T-helper 22 cell (primary cell): ENCODE results near the gene PSMB3.

Source experiments
- DNase-seq: peaks from one replicate; pipeline ENCODE4 v3.0.0-alpha.2; 2020; ENCODE audit warnings: low read depth

Gene PSMB3

DNA sequence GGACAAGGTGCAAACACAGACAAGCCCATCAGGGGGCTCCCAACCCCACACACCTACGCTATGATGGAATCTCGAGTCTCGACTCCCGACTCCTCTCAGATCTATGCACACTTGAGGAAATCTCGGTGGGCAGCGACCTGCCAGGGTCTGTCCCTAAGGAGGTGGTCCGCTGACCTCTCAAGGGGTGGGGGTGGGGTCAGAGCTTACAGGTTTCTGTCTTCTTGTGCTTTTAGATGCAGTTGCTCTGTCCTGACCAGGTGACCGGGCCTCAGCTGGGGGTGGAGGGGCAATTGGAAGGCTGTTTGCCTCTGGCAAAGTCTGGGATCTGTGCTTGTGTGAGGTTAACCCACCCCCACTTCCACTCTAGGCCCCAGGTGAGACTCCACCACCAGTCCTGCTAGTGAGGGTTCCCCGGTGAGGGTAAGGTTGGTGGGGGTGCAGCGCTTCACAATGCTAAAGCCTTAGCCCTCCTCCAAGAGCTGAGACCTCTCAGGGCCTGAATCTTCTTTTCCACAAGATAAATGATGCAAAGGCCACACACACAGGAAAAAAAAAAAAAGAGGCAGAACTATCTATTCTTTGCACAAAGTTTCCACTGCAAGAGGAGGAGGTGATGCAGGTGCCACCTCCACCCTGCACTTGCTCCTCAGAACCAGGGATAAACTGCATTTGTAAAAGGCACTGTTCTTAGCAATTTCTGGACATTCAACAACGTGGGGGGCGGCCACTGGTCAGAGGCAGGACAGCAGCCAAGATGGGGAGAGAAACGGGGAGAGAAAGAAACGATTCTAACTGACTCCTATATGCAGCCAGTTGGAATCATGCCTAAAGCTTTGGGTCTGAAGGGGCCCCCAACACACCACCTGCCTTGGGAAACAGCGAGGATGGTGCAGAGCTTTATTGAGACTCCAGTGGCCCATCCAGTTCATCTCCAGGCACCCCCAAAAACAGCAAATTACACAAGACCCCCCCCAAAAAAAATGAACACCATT lies 18.3 kb upstream of the PSMB3 start:
- no peak for DNase-seq

DNA sequence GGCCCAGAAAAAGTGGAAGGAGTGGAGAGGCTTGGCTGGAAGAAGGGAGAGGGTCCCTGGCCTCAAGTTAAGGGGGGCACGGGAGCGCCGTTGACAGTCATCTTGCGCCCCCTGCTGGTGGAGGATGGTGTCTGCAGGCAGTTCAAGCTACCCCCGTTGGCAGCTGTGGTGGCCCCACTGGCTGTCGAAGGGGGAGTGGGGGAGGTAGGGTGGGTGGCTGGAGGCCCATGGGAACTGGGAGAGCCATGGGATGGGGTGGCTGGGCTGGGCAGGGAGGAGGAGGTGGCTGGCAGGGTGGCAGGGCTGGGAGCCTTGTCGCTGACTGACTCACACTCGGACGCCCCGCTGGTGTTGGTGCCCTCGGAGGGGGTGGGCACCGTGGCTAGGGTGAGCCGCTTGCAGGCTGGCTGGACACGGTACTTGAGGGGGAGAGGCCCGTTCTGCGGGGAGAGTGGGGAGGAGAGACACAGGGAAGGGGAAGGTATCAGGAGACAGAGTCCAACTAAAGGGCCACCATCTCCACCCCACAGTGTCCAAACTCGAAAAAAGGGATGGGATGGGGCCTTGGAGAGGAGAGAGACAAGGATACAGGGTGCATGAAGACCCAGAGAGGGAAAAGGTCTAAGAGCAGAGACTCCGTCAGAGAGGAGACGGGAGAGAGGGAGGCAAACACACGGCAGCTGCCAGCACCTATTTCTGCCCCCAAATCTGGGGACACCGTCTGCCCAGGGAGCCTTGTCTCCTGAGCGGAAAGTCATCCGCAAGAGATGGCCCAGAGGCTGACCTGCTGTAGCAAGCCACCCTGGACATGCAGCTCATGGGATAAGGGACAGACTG lies 17.2 kb upstream of the PSMB3 start:
- DNase-seq = peak; percentile 40

DNA sequence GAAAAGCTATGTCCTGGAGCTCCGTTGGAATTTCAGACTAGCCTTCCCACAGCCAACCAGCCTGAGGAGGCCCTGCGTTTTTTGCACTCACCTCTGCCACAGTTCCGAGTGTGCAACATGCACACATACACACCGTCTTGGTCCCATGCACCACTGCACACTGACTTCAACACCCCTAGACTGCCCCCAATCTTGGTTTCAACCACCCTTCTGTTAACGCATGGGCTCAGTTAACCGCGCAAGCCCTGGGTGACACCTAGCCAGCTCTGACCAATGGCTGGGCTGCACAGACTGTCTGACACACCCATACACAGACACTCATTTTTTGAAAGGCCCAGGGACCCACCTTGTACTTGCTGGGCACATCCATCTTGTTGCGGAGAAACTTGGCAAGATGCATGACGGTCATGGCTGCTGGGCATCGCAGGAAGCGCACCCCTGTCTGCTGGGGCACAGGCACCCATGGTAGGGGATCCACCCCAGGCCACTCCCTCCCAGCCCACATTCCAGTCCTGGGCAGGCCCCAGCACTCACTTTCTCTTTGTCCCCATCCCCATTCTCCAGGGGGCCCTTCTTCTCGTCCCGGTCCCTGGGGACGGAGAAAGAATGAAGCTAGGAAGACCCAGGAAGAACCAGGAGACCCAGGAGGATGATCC lies 14.4 kb upstream of the PSMB3 start:
- no peak for DNase-seq

DNA sequence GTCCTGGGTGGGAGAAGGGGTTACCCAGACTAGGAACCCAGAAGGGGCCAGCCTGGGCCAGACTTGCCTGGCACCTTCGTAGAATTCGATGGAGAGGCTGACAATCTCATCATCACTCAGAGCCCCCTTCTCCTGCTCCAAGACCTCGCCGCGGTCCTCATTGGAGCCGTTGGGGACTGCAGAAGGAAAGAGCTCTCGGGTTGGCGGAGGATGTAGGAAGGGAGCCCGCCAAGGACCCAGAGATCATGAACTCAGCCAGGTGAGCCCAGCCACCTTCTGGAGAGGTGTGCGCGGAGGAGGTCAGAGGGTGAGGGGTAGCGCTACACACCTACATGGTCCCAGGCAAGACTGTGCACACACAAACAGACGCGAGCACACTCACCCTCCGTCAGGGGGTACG lies 13.9 kb upstream of the PSMB3 start:
- no peak for DNase-seq

DNA sequence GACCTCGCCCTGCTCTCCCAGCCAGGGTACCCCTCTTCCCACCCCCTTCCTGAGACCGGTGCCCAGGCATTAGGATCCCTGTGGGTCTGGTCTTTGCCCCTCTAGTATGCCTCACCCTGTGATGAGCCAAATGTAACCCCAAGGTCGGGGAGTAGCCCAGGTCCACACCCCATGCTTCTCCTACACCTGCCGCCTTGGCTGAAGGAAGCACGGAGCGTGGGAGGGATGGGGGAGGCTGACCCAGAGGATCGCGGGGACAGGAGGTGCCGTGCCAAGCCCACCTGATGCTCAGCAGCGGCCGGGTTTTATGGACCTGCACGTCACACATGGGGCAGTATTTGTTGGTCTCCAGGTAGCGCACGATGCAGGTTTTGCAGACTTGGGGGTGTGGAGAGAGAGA lies 13.2 kb upstream of the PSMB3 start:
- no peak for DNase-seq

DNA sequence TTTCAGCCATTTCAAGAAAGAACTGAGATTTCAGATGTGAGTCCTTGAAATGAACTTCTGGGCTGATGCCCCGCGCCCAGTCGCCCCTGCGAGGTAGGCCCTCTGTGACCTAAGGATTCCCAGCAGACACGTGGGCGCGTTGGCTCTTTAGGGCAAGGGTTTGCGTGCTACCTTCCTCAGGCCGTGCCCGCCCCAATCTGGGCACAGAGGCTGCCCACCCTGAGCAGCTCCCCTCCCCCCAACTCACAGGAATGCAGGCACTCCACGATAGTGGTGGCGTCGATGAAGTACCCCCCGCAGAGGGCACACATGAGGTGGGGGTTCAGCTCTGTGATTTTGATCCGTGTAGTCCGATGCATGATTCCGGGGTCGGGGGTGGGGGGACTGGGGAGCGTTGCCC lies 12.5 kb upstream of the PSMB3 start:
- no peak for DNase-seq

DNA sequence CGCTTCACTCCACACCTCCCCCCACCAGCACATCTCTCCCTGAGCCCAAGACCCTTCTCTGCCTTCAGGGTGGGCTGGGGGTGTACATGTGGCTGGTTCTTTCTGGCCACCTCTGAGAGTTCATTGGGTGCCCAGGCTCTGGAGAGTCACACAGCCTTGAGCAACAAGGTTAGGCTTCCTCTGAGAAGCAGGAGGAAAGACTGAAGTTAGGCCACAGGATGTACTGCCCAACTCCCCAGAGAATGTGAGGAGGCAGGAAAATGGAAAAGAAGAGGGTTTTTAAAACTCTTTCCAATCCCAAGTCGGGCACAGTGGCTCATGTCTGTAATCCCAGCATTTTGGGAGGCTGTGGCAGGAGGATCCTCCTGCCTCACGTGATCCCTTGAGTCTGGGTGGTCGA lies 11.7 kb upstream of the PSMB3 start:
- DNase-seq = no peak

DNA sequence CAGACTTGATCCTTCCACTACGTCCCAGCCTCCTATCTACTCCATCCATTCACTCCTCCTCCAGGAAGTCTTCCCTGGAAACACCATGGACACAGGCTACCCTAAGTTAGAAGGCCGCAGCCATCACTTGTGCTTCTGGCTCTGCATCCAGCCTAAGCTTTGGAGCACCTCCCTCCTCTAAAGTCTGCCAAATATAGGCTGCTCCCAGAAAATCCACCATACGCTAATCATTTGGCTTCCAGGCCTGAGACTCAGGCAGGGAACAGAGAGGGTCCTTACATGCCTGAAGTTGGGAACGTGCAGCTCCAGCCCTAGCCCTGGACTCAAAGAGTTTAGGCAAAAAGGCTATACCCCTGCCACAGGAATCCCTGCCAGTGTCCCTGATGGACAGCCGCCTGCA lies 11.1 kb upstream of the PSMB3 start:
- no peak for DNase-seq

DNA sequence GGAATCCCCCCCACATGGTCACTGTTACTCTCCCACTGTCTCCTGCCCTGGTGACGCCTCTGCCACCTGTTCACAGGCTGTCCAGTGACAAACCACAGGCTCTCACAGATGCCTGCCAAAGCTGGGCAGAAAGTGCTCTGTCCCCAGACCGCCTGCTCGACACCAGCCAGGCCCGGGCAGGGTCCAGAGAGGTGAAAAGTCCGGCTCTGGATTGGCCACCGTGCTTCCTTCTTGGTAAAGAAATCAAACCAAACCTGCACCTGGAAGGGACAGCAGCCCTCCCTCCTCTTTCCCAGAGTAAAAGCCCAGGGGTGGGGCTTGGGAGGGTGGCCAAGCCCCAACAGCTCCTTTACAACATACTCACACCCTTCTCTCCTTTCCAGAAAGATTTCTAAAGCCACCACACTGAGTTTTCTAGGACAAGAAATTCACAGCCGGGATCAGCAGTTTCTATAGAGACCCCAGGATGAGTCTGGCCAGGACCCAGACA lies 10.6 kb upstream of the PSMB3 start:
- no peak for DNase-seq

DNA sequence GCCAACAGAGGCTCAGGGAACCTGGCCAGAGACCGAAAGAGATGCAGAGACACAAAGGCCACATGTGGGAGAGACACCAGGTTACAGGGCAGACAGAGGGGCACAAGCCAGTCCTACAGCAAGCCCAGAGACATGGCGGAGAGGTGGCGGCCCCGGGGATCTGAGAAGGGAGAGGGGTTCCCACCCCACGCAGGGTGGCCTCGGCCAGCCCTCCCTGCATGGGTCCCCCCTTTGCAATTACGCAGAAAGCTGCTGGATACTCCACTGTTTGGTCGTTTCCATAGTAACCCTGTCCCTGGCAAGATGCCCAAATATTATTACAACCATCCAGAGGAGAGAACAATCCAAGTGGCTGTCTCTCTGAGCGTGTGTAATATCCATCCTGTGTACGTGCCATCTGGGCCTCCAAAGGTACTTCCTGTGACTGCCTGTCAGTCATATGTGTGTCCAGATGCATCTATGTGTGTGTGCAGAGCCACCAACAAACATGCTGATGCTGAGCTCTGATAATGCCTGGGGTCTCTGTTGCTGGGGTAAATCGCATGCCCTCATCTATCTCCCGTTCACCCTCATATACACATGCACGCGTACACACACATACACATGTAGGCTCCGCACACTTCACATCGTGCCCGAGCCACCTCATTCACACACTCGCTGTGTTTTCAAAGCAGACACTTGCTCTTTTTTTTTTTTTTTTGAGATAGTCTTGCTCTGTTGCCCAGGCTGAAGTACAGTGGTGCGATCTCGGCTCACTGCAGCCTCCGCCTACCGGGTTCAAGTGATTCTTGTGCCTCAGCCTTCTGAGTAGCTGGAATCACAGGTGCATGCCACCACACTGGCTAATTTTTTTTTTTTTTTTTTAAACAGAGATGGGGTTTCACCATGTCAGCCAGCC lies 9.9 kb upstream of the PSMB3 start:
- DNase-seq = no peak

DNA sequence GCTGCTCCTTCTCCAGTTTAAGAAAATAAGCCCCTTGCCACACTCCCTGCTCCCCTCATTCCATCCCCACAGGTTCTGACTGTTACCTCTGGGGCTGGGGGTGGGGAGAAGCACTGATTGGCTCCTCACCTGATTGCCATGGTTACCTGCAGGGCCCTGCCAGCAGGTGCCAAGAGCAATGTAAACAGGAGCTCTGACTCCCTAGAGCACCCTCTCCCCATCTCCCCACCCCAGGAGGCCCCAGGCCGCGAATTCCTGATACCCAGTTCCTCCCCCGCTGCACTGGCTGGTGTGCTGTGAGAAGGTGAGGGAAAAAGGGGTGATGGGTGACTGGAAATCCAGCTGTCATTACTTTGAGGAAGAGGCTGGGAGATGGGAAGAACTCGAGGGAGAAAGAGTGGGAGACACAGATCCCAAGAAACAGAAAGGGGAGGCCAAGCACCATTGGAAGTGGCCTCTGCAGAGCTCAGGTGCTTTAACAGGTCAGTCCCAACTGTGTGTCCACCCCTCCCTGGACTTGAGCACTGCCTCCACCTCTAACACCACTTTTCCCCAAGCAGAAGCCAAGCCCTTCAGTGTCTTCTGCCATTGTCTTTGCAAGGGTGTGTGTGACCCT lies 8.9 kb upstream of the PSMB3 start:
- no peak for DNase-seq

DNA sequence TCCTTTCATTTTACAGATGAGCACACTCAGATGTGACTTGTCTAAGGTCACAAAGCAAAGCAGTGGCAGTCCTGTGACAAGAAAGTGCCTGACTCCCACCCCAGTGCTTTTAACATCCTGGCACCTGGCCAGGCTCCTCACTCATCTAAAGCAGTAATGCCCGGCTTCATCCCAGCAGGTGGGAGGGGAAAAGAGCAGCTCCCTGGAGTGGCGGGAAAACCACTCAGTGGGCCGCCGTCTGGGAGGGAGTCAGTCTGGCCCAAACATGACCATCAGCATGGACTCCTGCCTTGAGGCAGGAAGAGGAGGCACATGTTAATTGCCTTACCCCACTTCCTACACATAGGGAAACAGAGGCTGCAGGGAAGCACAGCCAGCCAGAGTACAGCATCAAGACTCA lies 7.0 kb upstream of the PSMB3 start:
- no peak for DNase-seq

DNA sequence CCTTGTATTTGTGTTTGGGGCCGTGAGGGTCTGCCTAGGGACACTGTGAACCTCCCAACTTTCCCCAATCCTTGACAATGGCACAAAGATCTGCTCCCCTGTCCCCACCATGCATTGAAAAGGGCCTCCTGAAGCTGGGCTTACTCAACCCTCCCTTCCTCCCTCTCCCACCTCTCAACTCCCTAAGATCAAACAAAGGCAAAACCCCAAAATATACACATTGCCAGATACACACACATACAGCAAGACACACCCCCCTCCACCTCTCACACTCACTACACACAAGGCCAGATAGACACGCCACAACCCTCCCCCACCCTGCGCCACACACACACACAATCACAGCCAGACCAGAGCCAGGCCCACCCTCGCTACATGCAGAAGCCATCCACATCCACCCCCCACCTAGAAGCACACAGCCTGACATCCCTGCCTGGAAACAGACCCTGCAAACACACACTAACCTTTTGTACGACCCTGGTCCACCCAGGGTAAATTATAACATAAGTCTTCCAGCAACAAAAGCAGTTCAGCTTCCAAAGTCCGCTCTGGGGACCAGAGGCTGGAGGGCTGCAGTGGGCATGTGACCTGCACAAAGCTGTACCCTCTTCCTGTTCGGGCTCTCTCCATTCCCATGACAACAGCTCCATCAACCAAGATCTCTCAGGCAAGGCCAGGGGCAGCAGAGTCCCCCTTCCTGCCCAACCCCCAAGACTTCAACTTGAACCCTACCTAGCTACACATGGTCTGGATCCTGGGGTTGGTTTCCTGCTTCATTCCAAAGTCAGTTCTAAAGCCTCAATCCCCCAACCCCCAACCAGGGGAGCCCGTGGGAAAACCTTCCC lies 6.3 kb upstream of the PSMB3 start:
- no peak for DNase-seq

DNA sequence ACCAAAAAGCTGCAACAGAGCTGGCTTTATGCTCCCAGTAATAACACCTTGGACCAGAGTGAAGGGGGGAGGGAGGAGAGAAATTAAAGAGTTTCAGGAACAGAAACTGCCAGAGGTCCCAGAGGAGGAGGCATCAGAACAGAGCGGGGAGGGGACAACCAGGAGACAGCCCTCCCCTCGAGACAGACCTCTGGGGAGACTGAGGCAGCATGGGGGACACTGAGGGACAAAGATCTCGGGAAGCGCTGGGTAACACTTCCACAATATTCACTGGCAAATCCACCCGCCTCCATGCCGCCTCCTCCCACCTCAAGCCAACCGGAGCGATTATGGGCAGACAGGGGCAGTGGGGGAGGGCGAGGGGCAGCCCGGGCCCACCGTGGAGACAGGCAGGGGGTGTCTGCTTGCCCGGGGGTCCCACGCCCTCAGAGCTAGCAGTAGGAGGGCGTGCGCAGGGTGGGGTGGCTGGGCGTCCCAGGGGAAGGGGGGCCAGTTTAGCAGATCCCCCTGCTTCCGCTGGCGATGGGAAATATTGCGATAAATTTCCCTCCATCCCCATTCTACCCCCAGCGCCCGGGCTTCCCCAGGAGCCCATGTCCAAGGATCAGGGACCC lies 5.6 kb upstream of the PSMB3 start:
- DNase-seq = no peak

DNA sequence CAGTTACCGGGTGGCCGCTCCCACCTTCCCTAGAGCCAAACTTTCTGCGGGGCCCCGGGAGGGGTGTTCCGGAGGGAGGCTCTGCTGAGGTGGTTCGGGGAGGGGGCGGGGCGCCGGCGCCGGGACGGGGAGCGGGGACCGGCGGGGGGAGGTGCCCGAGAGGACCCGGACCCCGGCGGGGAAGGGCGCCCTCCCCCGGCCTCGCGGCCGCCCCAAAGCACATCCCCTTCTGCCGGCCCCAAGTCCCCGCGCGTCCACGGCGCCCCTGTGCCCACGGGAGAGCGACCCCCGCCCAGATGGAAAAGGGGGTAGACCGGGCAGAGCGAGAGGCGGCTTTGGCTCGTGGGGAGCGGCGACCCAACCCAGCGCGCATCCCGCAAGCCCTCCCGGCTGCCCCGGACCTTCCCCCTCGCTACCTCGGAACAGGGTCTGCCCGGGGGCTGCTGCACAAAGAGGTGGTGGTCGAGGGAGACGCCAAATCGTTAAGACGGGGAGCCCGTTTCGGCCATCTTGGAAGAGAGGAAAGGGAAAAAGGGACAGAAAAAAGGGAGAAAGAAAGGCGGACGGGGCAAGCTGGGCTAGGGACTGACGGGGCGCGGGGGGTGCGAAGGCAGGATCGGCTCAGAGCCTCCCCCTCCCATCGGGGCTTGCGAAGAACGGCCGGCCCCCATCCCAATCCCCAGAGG lies 4.9 kb upstream of the PSMB3 start:
- DNase-seq = no peak

DNA sequence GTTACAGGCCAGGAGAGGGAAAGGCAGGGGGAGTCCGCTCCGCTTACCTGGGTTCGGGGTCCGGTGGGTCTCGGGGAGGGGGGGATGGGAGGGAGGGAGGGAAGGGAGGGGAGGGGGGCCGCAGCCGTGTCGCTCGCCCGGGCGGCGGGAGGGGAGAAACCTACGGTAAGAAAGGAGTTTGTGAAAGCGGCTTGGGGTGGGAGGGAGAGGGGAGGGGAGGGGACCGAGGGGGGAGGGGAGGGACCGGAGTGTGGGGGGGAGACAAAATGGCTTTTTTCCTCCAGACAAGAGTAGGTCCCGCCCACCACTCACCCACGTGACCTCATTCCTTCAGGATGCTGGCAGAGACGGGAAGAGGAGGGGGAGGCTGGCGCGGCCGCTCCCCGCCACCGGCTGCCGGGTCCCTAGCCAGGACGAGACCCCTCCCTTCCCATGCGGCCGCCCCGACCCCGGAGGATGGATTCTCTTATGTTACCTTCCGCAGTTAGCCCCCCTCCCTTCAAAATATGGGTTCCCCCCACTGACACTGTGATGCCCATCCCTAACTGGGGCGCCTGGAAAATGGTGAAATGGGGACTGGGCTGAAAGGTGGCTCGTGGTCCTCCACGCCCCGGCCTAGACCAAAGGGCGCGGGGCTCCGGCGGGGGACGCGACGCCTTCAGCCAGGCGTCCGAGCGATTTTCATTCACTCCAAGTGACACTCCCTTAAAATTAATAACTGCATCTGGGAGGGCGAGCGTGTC lies 4.2 kb upstream of the PSMB3 start, which contains the start of gene PCGF2:
Gene PCGF2 (minus strand): TSS at position 188 of the 743 bp plus-strand sequence. CDS start 7,934 bp downstream, outside the sequence.
- DNase-seq = no peak

DNA sequence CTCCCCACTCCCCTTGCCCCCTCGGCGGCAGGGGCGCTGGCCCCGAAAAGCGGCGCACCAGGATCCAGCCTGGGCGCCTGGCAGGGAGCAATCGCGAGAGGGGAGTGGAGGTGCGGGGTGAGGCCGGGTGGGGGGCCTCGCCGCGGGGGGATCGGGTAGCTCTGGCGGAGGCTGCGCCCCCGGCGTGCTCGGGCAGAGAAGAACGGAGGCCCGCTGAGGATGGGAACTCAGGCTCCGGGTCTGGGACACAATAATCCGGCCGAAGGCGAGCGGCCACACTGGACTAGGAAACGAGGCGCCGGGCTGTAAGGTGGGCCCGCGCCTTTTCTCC lies 3.7 kb upstream of the PSMB3 start:
- DNase-seq = no peak
